MM.1S (cell line): ENCODE measurements around the gene UNC13B.

Experiments used
- DNase-seq: peaks from one replicate; pipeline ENCODE4 v3.0.0-alpha.2; 2015
- H2AFZ ChIP-seq: fragments of 300-600 bp; sonication (generic); 2 replicates; pipeline ENCODE4 v1.6.0; 2016; ENCODE audit warnings: antibody characterized with exemption, low read length
- H3F3A ChIP-seq: fragments of 300-600 bp; sonication (generic); 2 replicates; pipeline ENCODE4 v1.6.1; 2016; ENCODE audit warnings: mild to moderate bottlenecking, antibody characterized with exemption, low read length, moderate library complexity, mixed read lengths; ENCODE audit not compliant: insufficient read depth
- H3K27ac ChIP-seq: fragments of 300-600 bp; sonication (generic); 2 replicates; pipeline ENCODE4 v1.5.1; 2016; ENCODE audit warnings: mild to moderate bottlenecking, low read length
- H3K27me3 ChIP-seq: fragments of 300-600 bp; sonication (generic); replicated peaks from 2 replicates; pipeline ENCODE4 v1.6.0; 2016; ENCODE audit warnings: low read length; ENCODE audit not compliant: insufficient read depth
- H3K36me3 ChIP-seq: fragments of 300-600 bp; sonication (generic); replicated peaks from 2 replicates; pipeline ENCODE4 v1.6.1; 2016; ENCODE audit warnings: mild to moderate bottlenecking, low read length, mixed read lengths; ENCODE audit not compliant: insufficient read depth
- H3K4me1 ChIP-seq: fragments of 300-600 bp; sonication (generic); 2 replicates; pipeline ENCODE4 v1.6.1; 2016; ENCODE audit warnings: low read length, mixed read lengths
- H3K4me2 ChIP-seq: fragments of 300-600 bp; sonication (generic); 2 replicates; pipeline ENCODE4 v1.6.0; 2016; ENCODE audit warnings: low read depth, low read length
- H3K4me3 ChIP-seq: fragments of 300-600 bp; sonication (generic); 2 replicates; pipeline ENCODE4 v1.5.1; 2016; ENCODE audit warnings: low read length, mixed read lengths
- H3K79me2 ChIP-seq: fragments of 300-600 bp; sonication (generic); 2 replicates; pipeline ENCODE4 v1.6.1; 2016; ENCODE audit warnings: mixed run types, low read length, mixed read lengths
- H3K9ac ChIP-seq: fragments of 300-600 bp; sonication (generic); 2 replicates; pipeline ENCODE4 v1.6.1; 2016; ENCODE audit warnings: low read length, mixed read lengths
- H3K9me2 ChIP-seq: fragments of 300-600 bp; sonication (generic); replicated peaks from 2 replicates; pipeline ENCODE4 v1.6.1; 2016; ENCODE audit warnings: mild to moderate bottlenecking, low read length, mixed read lengths; ENCODE audit not compliant: insufficient read depth
- H3K9me3 ChIP-seq: fragments of 300-600 bp; sonication (generic); replicated peaks from 2 replicates; pipeline ENCODE4 v1.6.1; 2016; ENCODE audit warnings: mild to moderate bottlenecking, low read length, mixed read lengths; ENCODE audit not compliant: insufficient read depth
- H4K20me1 ChIP-seq: fragments of 300-600 bp; sonication (generic); 2 replicates; pipeline ENCODE4 v1.6.1; 2016; ENCODE audit warnings: mild to moderate bottlenecking, low read length, moderate library complexity, mixed read lengths; ENCODE audit not compliant: insufficient read depth
- CTCF ChIP-seq: fragments of 300-600 bp; sonication (generic); IDR thresholded peaks from 2 replicates; pipeline ENCODE4 v1.5.1; 2016; ENCODE audit warnings: antibody characterized with exemption, low read length, mixed read lengths
- EZH2 ChIP-seq: fragments of 300-600 bp; sonication (generic); optimal IDR thresholded peaks from 2 replicates; pipeline ENCODE3; 2017; ENCODE audit warnings: low read depth, mild to moderate bottlenecking, antibody characterized with exemption, low read length, mixed read lengths
- EZH2phosphoT487 ChIP-seq: fragments of 300-600 bp; sonication (generic); IDR thresholded peaks from 2 replicates; pipeline ENCODE4 v1.6.1; 2018; ENCODE audit warnings: antibody characterized with exemption, low read length

UNC13B gene

GRCh38 chr9:35380039-35380438 lies 218.2 kb downstream of the UNC13B start:
- Histone ChIP-seq H3K9me2 (no peaks in the 10 kb centered on the region), H3K79me2 (no peaks in the 10 kb centered on the region), H3K9ac (no peak overlapping the region), H3K4me1 (no peaks in the 10 kb centered on the region), H4K20me1 (no peaks in the 10 kb centered on the region), H3K27me3 (no peaks in the 10 kb centered on the region), H3K36me3 (no peaks in the 10 kb centered on the region), H3K4me3 (no peak overlapping the region), H2AFZ (no peak overlapping the region), H3K4me2 (no peak overlapping the region), H3K27ac (no peak overlapping the region), H3K9me3 (no peaks in the 10 kb centered on the region), H3F3A (no peaks in the 10 kb centered on the region)
- DNase-seq, result no peak
- no peak for TF ChIP-seq EZH2phosphoT487
- TF ChIP-seq CTCF, result no peak
- no peak for TF ChIP-seq EZH2

GRCh38 chr9:35380619-35381018 lies 218.8 kb downstream of the UNC13B start:
- H3K27ac ChIP-seq, result no peak overlapping the region
- no peaks in the 10 kb centered on the region for H3K4me1 ChIP-seq
- no peaks in the 10 kb centered on the region for H3K9me3 ChIP-seq
- H3K9ac ChIP-seq, result no peak overlapping the region
- no peak overlapping the region for H3K4me3 ChIP-seq
- H3K79me2 ChIP-seq, result no peaks in the 10 kb centered on the region
- no peak overlapping the region for H3K4me2 ChIP-seq
- no peaks in the 10 kb centered on the region for H3F3A ChIP-seq
- no peaks in the 10 kb centered on the region for H3K36me3 ChIP-seq
- DNase-seq, result no peak
- H3K9me2 ChIP-seq, result no peaks in the 10 kb centered on the region
- H3K27me3 ChIP-seq, result no peaks in the 10 kb centered on the region
- TF ChIP-seq EZH2 (no peak), EZH2phosphoT487 (no peak), CTCF (no peak)
- no peak overlapping the region for H2AFZ ChIP-seq
- H4K20me1 ChIP-seq, result no peaks in the 10 kb centered on the region

- H2AFZ ChIP-seq, result no peak overlapping the region
- no peak overlapping the region for H3K4me2 ChIP-seq
- H3K9me3 ChIP-seq, result no peaks in the 10 kb centered on the region
- no peak for TF ChIP-seq EZH2phosphoT487
- TF ChIP-seq CTCF, result no peak
- no peak for TF ChIP-seq EZH2
- H3K27ac ChIP-seq, result no peak overlapping the region
- no peak overlapping the region for H3K4me3 ChIP-seq
- no peaks in the 10 kb centered on the region for H3K27me3 ChIP-seq
- DNase-seq, result no peak
- H3K9me2 ChIP-seq, result no peaks in the 10 kb centered on the region
- H3K79me2 ChIP-seq, result no peaks in the 10 kb centered on the region
- no peak overlapping the region for H3K9ac ChIP-seq
- no peaks in the 10 kb centered on the region for H3K36me3 ChIP-seq
- H4K20me1 ChIP-seq, result no peaks in the 10 kb centered on the region
- no peaks in the 10 kb centered on the region for H3K4me1 ChIP-seq
- no peaks in the 10 kb centered on the region for H3F3A ChIP-seq
These were observed 223.2 kb downstream of the UNC13B start for GRCh38 chr9:35385042-35385441.
